ENCODE results near the gene TIMP2.

DNA sequence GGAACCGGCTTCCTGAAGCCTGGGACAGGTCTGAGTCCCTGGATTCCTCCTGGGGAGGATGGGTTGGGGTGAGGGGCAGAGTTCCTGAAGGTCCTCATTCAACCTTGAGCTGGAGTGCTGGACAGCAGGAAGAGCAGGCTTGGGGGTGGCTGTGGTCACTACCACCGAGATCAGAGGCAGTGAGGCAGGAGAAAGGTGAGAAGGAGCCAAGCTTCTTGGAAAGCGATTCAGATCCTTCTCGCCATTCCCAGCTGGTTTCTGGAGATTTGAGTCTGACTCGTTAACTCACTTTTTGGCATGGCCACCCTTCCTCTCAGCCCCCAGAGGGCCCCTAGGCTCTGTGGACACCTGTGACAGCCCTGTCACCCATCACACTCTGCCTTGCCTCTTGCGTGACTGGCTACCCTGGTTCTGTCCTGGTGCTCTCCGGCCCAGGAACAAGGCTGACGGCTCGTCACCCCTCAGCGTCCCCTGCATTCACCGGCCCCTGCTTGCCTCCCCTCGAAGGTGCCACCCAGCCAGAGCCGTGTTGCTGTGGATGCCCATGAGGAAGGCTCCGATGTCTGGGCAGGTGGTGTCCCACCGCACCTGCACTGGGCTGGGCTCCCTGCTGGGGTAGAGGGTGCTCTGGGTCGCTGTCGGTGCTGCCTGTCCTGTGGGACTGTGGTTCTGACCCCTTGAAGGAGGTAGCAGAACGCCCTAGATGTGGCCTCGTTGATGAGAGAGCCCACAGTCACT lies 9.7 kb upstream of the TIMP2 start:
- TF ChIP-seq TAF1 (IDR thresholded peaks at IDR 0.05; ENCODE audit: low read depth) (no peak), CTCF (IDR thresholded peaks at IDR 0.05; ENCODE audit: poor library complexity, severe bottlenecking) (no peak), EZH2 (IDR thresholded peaks at IDR 0.05; ENCODE audit: borderline replicate concordance, insufficient read depth, low read length, poor library complexity, severe bottlenecking) (no peak), EP300 (conservative IDR thresholded peaks at IDR 0.05; ENCODE audit: poor library complexity, severe bottlenecking) (no peak)
